ENCODE measurements around the gene ABLIM2.

- TF ChIP-seq FOXK2 (IDR thresholded peaks at IDR 0.05) (no peak), CHD4 (IDR thresholded peaks at IDR 0.05; ENCODE audit: borderline replicate concordance, low read length) (no peak), MAX (IDR thresholded peaks at IDR 0.05) (no peak), ETV6 (CRISPR knock-in tag; conservative IDR thresholded peaks at IDR 0.05) (no peak), JUNB (CRISPR knock-in tag; IDR thresholded peaks at IDR 0.05; ENCODE audit: borderline replicate concordance) (no peak), CEBPZ (IDR thresholded peaks at IDR 0.05; ENCODE audit: low read length) (no peak), CTCF (CRISPR knock-in tag; IDR thresholded peaks at IDR 0.05) (no peak), NR3C1 (CRISPR knock-in tag; IDR thresholded peaks at IDR 0.05) (no peak), ZNF720 (CRISPR knock-in tag; IDR thresholded peaks at IDR 0.05) (no peak), TCF7L2 (IDR thresholded peaks at IDR 0.05; ENCODE audit: low read depth, low read length) (no peak), RAD21 (CRISPR knock-in tag; IDR thresholded peaks at IDR 0.05) (no peak), ZNF670 (CRISPR knock-in tag; IDR thresholded peaks at IDR 0.05; ENCODE audit: borderline replicate concordance) (no peak), ZNF850 (CRISPR knock-in tag; conservative IDR thresholded peaks at IDR 0.05) (no peak), SATB2 (CRISPR knock-in tag; IDR thresholded peaks at IDR 0.05) (no peak)
These were observed 234.0 kb downstream of the ABLIM2 start for GRCh38 chr4:7924570-7924969.

Data from HepG2 (cell line).